T-cell (primary cell): ENCODE measurements around the gene SSX5. TPM values are rescaled to one million over a fixed set of nuclear protein-coding genes. Genes with fewer than 3 reads are reported as not detected.
"Not testable (repeated sequence)": the region's sequence is repeated elsewhere in the genome, so short reads cannot be mapped to it uniquely, and the experiment has no call there.

Source experiments
- ATAC-seq, 4 experiments: fragments of 200-7000 bp in 3 of 4; fragments of 150-1000 bp in 1 of 4; cut with Tn5 transposase; replicated peaks in 1 of 4; 1 replicate in 3 of 4; 2 replicates in 1 of 4; pipeline ENCODE4 v1.10.0; 2021; ENCODE audit warnings: moderate library complexity in 3 of 4, mild to moderate bottlenecking in 2 of 4, moderate number of reproducible peaks in 1 of 4
- CTCF ChIA-PET, 2 donors: fragments of 300-600 bp; sonication (Branson Sonifier 250); formaldehyde crosslinking; loops; one replicate each; lab custom pipeline; 2022; ENCODE audit warnings: antibody characterized with exemption in 2 of 2; lab: Charles Lee
- POLR2A ChIA-PET, 2 donors: fragments of 300-600 bp; sonication (Branson Sonifier 250); formaldehyde crosslinking; loops; one replicate each; lab custom pipeline; 2022; ENCODE audit warnings: antibody characterized with exemption in 2 of 2; lab: Charles Lee
- DNase-seq, 35 experiments: peaks; one replicate each; pipeline versions ENCODE4 v3.0.0 to v3.0.0-alpha.2; 2013 to 2023
- H3K27ac ChIP-seq: one replicate; pipeline ENCODE4 v1.5.1; 2013; ENCODE audit warnings: low read length
- H3K27me3 ChIP-seq, 2 experiments: replicated peaks in 1 of 2; 1 replicate in 1 of 2; 2 replicates in 1 of 2; pipeline versions ENCODE4 v1.6.1 to v1.7.0; 2013; ENCODE audit warnings: low read length in 1 of 2, mixed read lengths in 1 of 2; ENCODE audit not compliant: control insufficient read depth in 2 of 2, insufficient read depth in 2 of 2; ENCODE audit errors: extremely low read depth in 1 of 2
- H3K36me3 ChIP-seq, 2 donors: 1 replicate in 1 of 2; 2 replicates in 1 of 2; pipeline versions ENCODE4 v1.6.1 to v1.7.0; 2013; ENCODE audit warnings: low read length in 1 of 2; ENCODE audit not compliant: control insufficient read depth in 2 of 2, insufficient read depth in 1 of 2; ENCODE audit errors: extremely low read depth in 1 of 2
- H3K4me1 ChIP-seq, 2 experiments: 1 replicate in 1 of 2; 2 replicates in 1 of 2; pipeline versions ENCODE4 v1.6.1 to v1.7.0; 2013; ENCODE audit warnings: low read length in 2 of 2, mixed read lengths in 1 of 2; ENCODE audit not compliant: insufficient read depth in 2 of 2, control insufficient read depth in 1 of 2; ENCODE audit errors: extremely low read depth in 1 of 2
- H3K4me3 ChIP-seq, 2 donors: 1 replicate in 1 of 2; 2 replicates in 1 of 2; pipeline versions ENCODE4 v1.5.1 to v1.7.0; 2013; ENCODE audit warnings: mild to moderate bottlenecking in 2 of 2, low read length in 1 of 2, moderate library complexity in 1 of 2; ENCODE audit not compliant: control insufficient read depth in 1 of 2; ENCODE audit errors: extremely low read depth in 1 of 2
- H3K9me3 ChIP-seq: 2 replicates; pipeline ENCODE4 v1.7.0; 2013
- H3K27ac Mint-ChIP-seq, 2 donors: one replicate each; pipeline ENCODE4 v1.8.0; 2020 to 2021; ENCODE audit warnings: mild to moderate bottlenecking in 2 of 2, mixed read lengths in 2 of 2
- H3K27me3 Mint-ChIP-seq, 2 donors: one replicate each; pipeline ENCODE4 v1.8.0; 2021 to 2022; ENCODE audit warnings: mixed read lengths in 2 of 2
- H3K36me3 Mint-ChIP-seq: one replicate; pipeline ENCODE4 v1.8.0; 2021; ENCODE audit warnings: mixed read lengths
- H3K4me1 Mint-ChIP-seq, 3 donors: one replicate each; pipeline ENCODE4 v1.8.0; 2020 to 2022; ENCODE audit warnings: mixed read lengths in 3 of 3, mild to moderate bottlenecking in 1 of 3
- H3K4me3 Mint-ChIP-seq, 3 donors: one replicate each; pipeline ENCODE4 v1.8.0; 2020 to 2022; ENCODE audit warnings: mild to moderate bottlenecking in 3 of 3, mixed read lengths in 3 of 3, moderate library complexity in 3 of 3
- H3K9me3 Mint-ChIP-seq, 3 donors: one replicate each; pipeline ENCODE4 v1.8.0; 2020 to 2022; ENCODE audit warnings: mixed read lengths in 3 of 3
- WGBS: methylation state at CpG from one replicate; pipeline ENCODE4 v1.1.5; 2013; ENCODE audit warnings: missing lambda C conversion rate; ENCODE audit not compliant: insufficient coverage; 5-methylcytosine and 5-hydroxymethylcytosine counted together
- total RNA-seq, 35 experiments: library from RNA in 6 of 35; stranded (reverse) in 6 of 35; fragments of 120-200 nt in 1 of 35; gene quantifications; one replicate each; pipeline versions ENCODE4 v1.2.1 to v1.2.4 and lab custom pipeline; 2013 to 2026

Gene SSX5
- not detected for total RNA-seq
- not detected for total RNA-seq (2013)
- total RNA-seq (lab: John Stamatoyannopoulos, UW) = 0 to 0.09 (median 0) reads per million in 29 experiments

GRCh38 chrX:48196745-48197201, at the start of gene SSX5:
TSS of gene SSX5 (minus strand) at chrX:48196795. CDS start at chrX:48195358, 1,437 bp downstream.
- Histone ChIP-seq H3K36me3 (no peaks in the 10 kb centered on the region), H3K27me3 (no peaks in the 10 kb centered on the region), H3K4me1 (no peaks in the 10 kb centered on the region), H3K9me3 (no peaks in the 10 kb centered on the region), H3K27ac (no peak within 1 kb of the TSS), H3K4me3 (no peak within 1 kb of the TSS)
- Mint-ChIP-seq H3K4me3 (no peak within 1 kb of the TSS), H3K4me1 (no peaks in the 10 kb centered on the region), H3K27me3 (peaks cover 0 to 14% of the 10 kb centered on the region in 2 donors), H3K36me3 (no peaks in the 10 kb centered on the region), H3K9me3 (no peaks in the 10 kb centered on the region), H3K27ac (no peak within 1 kb of the TSS)
- WGBS = 72% methylated on average over 3 of the region's 12 CpGs
- ChIA-PET CTCF (no interaction called here), POLR2A (no interaction called here)
- ATAC-seq (no peak), DNase-seq (no peak)

- ATAC-seq, H3K4me1 ChIP-seq, H3K27ac Mint-ChIP-seq, CTCF ChIA-PET, H3K4me3 ChIP-seq, H3K27me3 Mint-ChIP-seq, POLR2A ChIA-PET, H3K36me3 Mint-ChIP-seq, H3K9me3 Mint-ChIP-seq, H3K27ac ChIP-seq, H3K27me3 ChIP-seq, H3K4me3 Mint-ChIP-seq, H3K9me3 ChIP-seq, H3K36me3 ChIP-seq, DNase-seq, H3K4me1 Mint-ChIP-seq: not testable (repeated sequence)
- WGBS = no CpG with 5 or more reads among the region's 4 CpGs
These were observed 27.6 kb upstream of the SSX5 start for GRCh38 chrX:48224196-48224595.

- ATAC-seq, H3K4me3 Mint-ChIP-seq, POLR2A ChIA-PET: not testable (repeated sequence)
These were observed 17.7 kb upstream of the SSX5 start for GRCh38 chrX:48214341-48214740.

GRCh38 chrX:48190024-48190423, 6.6 kb downstream of the SSX5 start:
- WGBS = no CpG with 5 or more reads among the region's 5 CpGs
- POLR2A ChIA-PET, H3K36me3 ChIP-seq, H3K27me3 ChIP-seq, DNase-seq, H3K9me3 Mint-ChIP-seq, H3K4me1 Mint-ChIP-seq, H3K4me1 ChIP-seq, H3K9me3 ChIP-seq, H3K36me3 Mint-ChIP-seq, H3K4me3 Mint-ChIP-seq, H3K4me3 ChIP-seq, H3K27ac Mint-ChIP-seq, ATAC-seq, H3K27ac ChIP-seq: not testable (repeated sequence)
- H3K27me3 Mint-ChIP-seq = peaks cover 5 to 21% of the 10 kb centered on the region in 2 donors
- CTCF ChIA-PET = interaction anchor here in 1 of 2 donors (0.6 kb wide), 1 partner anchor 376 kb away, joined by 3 read pairs; no protein-coding TSS in a partner anchor

More at GRCh38 chrX:48214341-48214740, 17.7 kb upstream of the SSX5 start:
- H3K27me3 ChIP-seq, H3K27ac Mint-ChIP-seq, H3K4me3 ChIP-seq, H3K36me3 ChIP-seq, H3K36me3 Mint-ChIP-seq, H3K4me1 ChIP-seq, H3K4me1 Mint-ChIP-seq, H3K9me3 Mint-ChIP-seq, H3K9me3 ChIP-seq, CTCF ChIA-PET, H3K27ac ChIP-seq, DNase-seq: not testable (repeated sequence)
- 0% methylated on average over 2 of the region's 4 CpGs for WGBS
- H3K27me3 Mint-ChIP-seq = peaks cover 2 to 24% of the 10 kb centered on the region in 2 donors

- CTCF ChIA-PET, H3K4me3 ChIP-seq, DNase-seq, POLR2A ChIA-PET, ATAC-seq, H3K36me3 ChIP-seq, H3K36me3 Mint-ChIP-seq, H3K27ac ChIP-seq, H3K4me1 Mint-ChIP-seq, H3K27me3 ChIP-seq, H3K27ac Mint-ChIP-seq, H3K4me1 ChIP-seq, H3K9me3 ChIP-seq, H3K9me3 Mint-ChIP-seq, H3K4me3 Mint-ChIP-seq: not testable (repeated sequence)
- no CpG with 5 or more reads among the region's 5 CpGs for WGBS
- peaks cover 5 to 25% of the 10 kb centered on the region in 2 donors for H3K27me3 Mint-ChIP-seq
These were observed 14.7 kb downstream of the SSX5 start for GRCh38 chrX:48181882-48182281.

- H3K9me3 ChIP-seq = no peaks in the 10 kb centered on the region
- no CpG with 5 or more reads among the region's 4 CpGs for WGBS
- H3K27me3 Mint-ChIP-seq = peaks cover 4 to 22% of the 10 kb centered on the region in 2 donors
- no peaks in the 10 kb centered on the region for H3K4me1 Mint-ChIP-seq
- no peak for DNase-seq
- no peaks in the 10 kb centered on the region for H3K4me1 ChIP-seq
- no peaks in the 10 kb centered on the region for H3K9me3 Mint-ChIP-seq
- no peak overlapping the region for H3K4me3 ChIP-seq
- ChIA-PET CTCF (no interaction called here), POLR2A (no interaction called here)
- H3K27ac Mint-ChIP-seq = no peak overlapping the region
- no peaks in the 10 kb centered on the region for H3K36me3 Mint-ChIP-seq
- H3K27ac ChIP-seq = no peak overlapping the region
- H3K27me3 ChIP-seq = peaks cover 0 to 2% of the 10 kb centered on the region in 2 experiments
- ATAC-seq = no peak
- H3K4me3 Mint-ChIP-seq = no peak overlapping the region
- H3K36me3 ChIP-seq = no peaks in the 10 kb centered on the region
These were observed 15.8 kb downstream of the SSX5 start for GRCh38 chrX:48180811-48181210.

- H3K27me3 Mint-ChIP-seq = peaks cover 0 to 13% of the 10 kb centered on the region in 2 donors
- CTCF ChIA-PET = no interaction called here
These were observed 16.9 kb downstream of the SSX5 start for GRCh38 chrX:48179691-48180090.

More at GRCh38 chrX:48179691-48180090, 16.9 kb downstream of the SSX5 start:
- no peaks in the 10 kb centered on the region for H3K9me3 ChIP-seq
- H3K4me1 ChIP-seq = no peaks in the 10 kb centered on the region
- Mint-ChIP-seq H3K9me3 (no peaks in the 10 kb centered on the region), H3K4me1 (no peaks in the 10 kb centered on the region), H3K4me3 (no peak overlapping the region), H3K36me3 (no peaks in the 10 kb centered on the region), H3K27ac (no peak overlapping the region)
- H3K27ac ChIP-seq = no peak overlapping the region
- no peak overlapping the region for H3K4me3 ChIP-seq
- no peaks in the 10 kb centered on the region for H3K36me3 ChIP-seq
- DNase-seq (no peak), ATAC-seq (no peak)
- peaks cover 0 to 2% of the 10 kb centered on the region in 2 experiments for H3K27me3 ChIP-seq
- WGBS = no CpG with 5 or more reads among the region's 4 CpGs
- POLR2A ChIA-PET = no interaction called here
